Astrocyte of the cerebellum (primary cell): ENCODE data around the gene TSPAN3.

ENCODE experiments used
- DNase-seq: peaks from one replicate; pipeline ENCODE4 v3.0.0-alpha.2; 2011; ENCODE audit warnings: low read depth
- H3K4me3 ChIP-seq: 2 replicates; pipeline ENCODE4 v1.5.1; 2011; ENCODE audit warnings: mild to moderate bottlenecking, low read depth, low read length, moderate library complexity
- CTCF ChIP-seq: IDR thresholded peaks from 2 replicates; pipeline ENCODE4 v1.5.1; 2012; ENCODE audit warnings: low read length, low read depth, moderate library complexity, mild to moderate bottlenecking; ENCODE audit errors: missing control alignments
- in situ Hi-C: cut with HindIII; loops from 2 replicates; pipeline ENCODE4 v1.10.0; 2017; ENCODE audit warnings: low sequenced_read_pairs

The TSPAN3 gene

GRCh38 chr15:77017091-77017660 lies 53.7 kb downstream of the TSPAN3 start:
- in situ Hi-C loops, result no loop called here
- TF ChIP-seq CTCF, result no peak
- no peak overlapping the region for H3K4me3 ChIP-seq
- DNase-seq, result no peak

GRCh38 chr15:77016321-77016695 lies 54.6 kb downstream of the TSPAN3 start:
- H3K4me3 ChIP-seq, result no peak overlapping the region
- in situ Hi-C loops, result no loop called here
- no peak for TF ChIP-seq CTCF
- DNase-seq, result no peak

GRCh38 chr15:77015646-77016320 lies 55.1 kb downstream of the TSPAN3 start:
- in situ Hi-C loops, result no loop called here
- H3K4me3 ChIP-seq, result no peak overlapping the region
- no peak for TF ChIP-seq CTCF
- DNase-seq, result no peak

- TF ChIP-seq CTCF, result no peak
- DNase-seq, result no peak
- H3K4me3 ChIP-seq, result no peak overlapping the region
- in situ Hi-C loops, result no loop called here
Measured at GRCh38 chr15:77014132-77015081, 56.5 kb downstream of the TSPAN3 start.

- no peak for TF ChIP-seq CTCF
- in situ Hi-C loops, result no loop called here
- no peak for DNase-seq
- no peak overlapping the region for H3K4me3 ChIP-seq
Measured at GRCh38 chr15:77013776-77014131, 57.2 kb downstream of the TSPAN3 start.

- TF ChIP-seq CTCF, result no peak
- in situ Hi-C loops, result no loop called here
- no peak overlapping the region for H3K4me3 ChIP-seq
- DNase-seq, result no peak
Measured at GRCh38 chr15:77012868-77013267, 58.0 kb downstream of the TSPAN3 start.
